Lower leg skin (tissue), 4 donors: ENCODE measurements around the gene GNB5. TPM values are rescaled to one million over a fixed set of nuclear protein-coding genes. Genes with fewer than 3 reads are reported as not detected.

Experiments used
- DNase-seq, 2 donors: peaks; one replicate each; pipeline ENCODE4 v3.0.0-alpha.2; 2019; ENCODE audit warnings: low spot score in 2 of 2
- H3K4me3 ChIP-seq: fragments of 200-600 bp; sonication (generic); 2 replicates; pipeline ENCODE4 v1.5.1; 2017; ENCODE audit warnings: mild to moderate bottlenecking, low read depth; ENCODE audit not compliant: poor library complexity, severe bottlenecking
- POLR2A ChIP-seq, 2 donors: fragments of 450-650 bp; IDR thresholded peaks; one replicate each; pipeline ENCODE4 v1.6.1; 2016 to 2017; ENCODE audit warnings: antibody characterized with exemption in 2 of 2, mild to moderate bottlenecking in 1 of 2, moderate library complexity in 1 of 2
- WGBS, 2 donors: methylation state at CpG; one replicate each; pipeline ENCODE4 v1.1.5; 2018; 5-methylcytosine and 5-hydroxymethylcytosine counted together
- intact Hi-C: fragments of 100-400 bp; cut with DNase I; formaldehyde crosslinking; loops from one replicate; pipeline ENCODE4 v1.15.0; 2023; ENCODE audit warnings: low total_unique reads
- total RNA-seq, 4 donors: library from RNA; depleted of rRNA; stranded (reverse); fragments of >200 nt; gene quantifications; one replicate each; pipeline ENCODE4 v1.1.0, GENCODE V29; 2016
- TF ChIP-seq, protein P1 (sequence below), 3 donors: fragments of 450-650 bp; IDR thresholded peaks; one replicate each; pipeline ENCODE4 v1.5.1; 2016; ENCODE audit warnings: antibody characterized with exemption in 3 of 3, mild to moderate bottlenecking in 3 of 3, moderate library complexity in 2 of 3

The GNB5 gene
- total RNA-seq, 4 donors from 2014 or later, result 15.7 to 30.7 (median 21.9) TPM

- WGBS, 2 donors, result 42 to 63% methylated on average over 5 to 10 of the region's 10 CpGs
- no peak for TF ChIP-seq POLR2A (IDR thresholded peaks at IDR 0.05)
- TF ChIP-seq, protein P1, sequence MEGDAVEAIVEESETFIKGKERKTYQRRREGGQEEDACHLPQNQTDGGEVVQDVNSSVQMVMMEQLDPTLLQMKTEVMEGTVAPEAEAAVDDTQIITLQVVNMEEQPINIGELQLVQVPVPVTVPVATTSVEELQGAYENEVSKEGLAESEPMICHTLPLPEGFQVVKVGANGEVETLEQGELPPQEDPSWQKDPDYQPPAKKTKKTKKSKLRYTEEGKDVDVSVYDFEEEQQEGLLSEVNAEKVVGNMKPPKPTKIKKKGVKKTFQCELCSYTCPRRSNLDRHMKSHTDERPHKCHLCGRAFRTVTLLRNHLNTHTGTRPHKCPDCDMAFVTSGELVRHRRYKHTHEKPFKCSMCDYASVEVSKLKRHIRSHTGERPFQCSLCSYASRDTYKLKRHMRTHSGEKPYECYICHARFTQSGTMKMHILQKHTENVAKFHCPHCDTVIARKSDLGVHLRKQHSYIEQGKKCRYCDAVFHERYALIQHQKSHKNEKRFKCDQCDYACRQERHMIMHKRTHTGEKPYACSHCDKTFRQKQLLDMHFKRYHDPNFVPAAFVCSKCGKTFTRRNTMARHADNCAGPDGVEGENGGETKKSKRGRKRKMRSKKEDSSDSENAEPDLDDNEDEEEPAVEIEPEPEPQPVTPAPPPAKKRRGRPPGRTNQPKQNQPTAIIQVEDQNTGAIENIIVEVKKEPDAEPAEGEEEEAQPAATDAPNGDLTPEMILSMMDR (IDR thresholded peaks at IDR 0.05), result no peak
- H3K4me3 ChIP-seq, result no peak overlapping the region
- intact Hi-C loops, result no loop called here
- peak in 1 of 2 donors; percentile 84 for DNase-seq
These were observed 26.0 kb upstream of the GNB5 start for GRCh38 chr15:52217186-52217585.

DNA sequence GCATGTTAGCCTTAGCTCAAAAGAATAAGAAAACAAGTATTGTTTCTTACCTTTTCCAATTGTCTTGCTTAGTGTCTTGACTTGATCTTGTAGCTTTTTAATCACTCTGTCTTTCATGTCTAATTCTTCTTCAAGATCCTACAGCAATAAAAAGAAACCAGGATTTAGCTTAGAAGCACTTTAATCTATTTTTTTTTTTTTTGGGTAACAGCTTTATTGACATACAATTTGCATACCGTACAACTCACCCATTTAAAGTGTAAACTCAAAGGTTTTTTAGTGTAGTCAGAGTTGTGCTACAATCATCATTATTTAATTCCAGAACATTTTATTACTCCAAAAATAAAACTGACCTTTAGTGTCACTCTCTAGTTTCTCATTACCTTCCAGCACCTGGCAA is 23.4 kb upstream of the GNB5 start:
- TF ChIP-seq, protein P1 (IDR thresholded peaks at IDR 0.05), result no peak
- TF ChIP-seq POLR2A (IDR thresholded peaks at IDR 0.05), result no peak
- intact Hi-C loops, result no loop called here
- no peak for DNase-seq
- H3K4me3 ChIP-seq, result no peak overlapping the region
- 89 to 91% methylated on average over 1 of the region's 1 CpG for WGBS, 2 donors

DNA sequence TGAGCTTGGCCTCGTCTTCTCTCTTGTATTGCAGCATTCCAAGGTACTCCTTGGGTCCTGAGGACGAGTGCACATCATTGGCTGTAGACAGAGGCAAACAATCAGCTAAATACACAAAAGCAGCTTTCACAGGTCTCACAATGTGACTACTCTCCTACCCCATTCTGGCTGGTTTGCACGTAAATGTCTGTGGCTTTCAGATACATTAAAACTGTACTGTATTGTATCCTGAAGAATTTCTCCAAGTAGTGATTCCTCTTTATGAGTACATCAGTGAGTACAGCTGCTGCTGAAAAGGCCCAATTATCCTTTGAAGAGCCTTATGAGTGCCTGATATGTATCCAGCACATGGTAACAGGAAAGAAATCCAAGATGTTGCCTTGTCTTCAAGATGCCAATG is 22.0 kb upstream of the GNB5 start:
- TF ChIP-seq, protein P1 (IDR thresholded peaks at IDR 0.05), result no peak
- no peak for TF ChIP-seq POLR2A (IDR thresholded peaks at IDR 0.05)
- intact Hi-C loops, result no loop called here
- 82 to 84% methylated on average over 3 of the region's 3 CpGs for WGBS, 2 donors
- no peak overlapping the region for H3K4me3 ChIP-seq
- DNase-seq, result no peak

DNA sequence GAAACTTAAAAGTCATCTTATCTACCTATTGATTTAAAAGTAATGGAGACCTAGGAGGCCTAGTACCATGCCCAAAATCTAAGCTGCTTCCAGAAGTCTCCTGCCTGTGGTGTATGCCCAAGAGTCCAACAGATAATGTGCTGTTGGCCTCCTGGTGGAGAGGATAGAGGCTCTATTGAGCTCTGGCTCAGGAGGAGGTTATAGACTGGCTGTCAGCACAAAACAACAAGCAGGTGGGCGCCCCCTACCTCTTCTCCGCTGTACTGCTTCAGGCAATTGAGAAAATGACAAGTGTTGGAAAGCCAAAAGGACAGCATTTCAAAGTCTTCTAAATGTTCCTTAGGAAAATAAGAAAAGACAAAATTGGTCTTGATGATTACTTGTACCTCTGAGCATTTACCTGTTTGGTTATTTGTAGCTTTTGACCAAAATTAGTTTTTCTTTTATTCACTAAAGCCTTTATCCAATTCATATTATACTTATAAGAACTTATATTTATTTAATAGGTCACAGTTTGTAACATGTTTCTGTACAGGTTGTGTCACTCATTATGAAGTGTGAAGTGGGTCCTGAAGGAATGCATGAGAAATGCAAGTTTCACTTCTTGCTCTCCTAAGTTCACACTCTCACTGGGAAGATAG is 17.2 kb upstream of the GNB5 start:
- 44% methylated on average over 2 of the region's 2 CpGs for WGBS, 2 donors

GRCh38 chr15:52207191-52207590 is 16.0 kb upstream of the GNB5 start:
- intact Hi-C loops, result no loop called here
- H3K4me3 ChIP-seq, result no peak overlapping the region
- no peak for TF ChIP-seq POLR2A (IDR thresholded peaks at IDR 0.05)
- TF ChIP-seq, protein P1 (IDR thresholded peaks at IDR 0.05), result no peak
- no peak for DNase-seq
- 46 to 69% methylated on average over 1 of the region's 1 CpG for WGBS, 2 donors

More for the DNA sequence above, 17.2 kb upstream of the GNB5 start:
- H3K4me3 ChIP-seq, result no peak overlapping the region
- TF ChIP-seq, protein P1 (IDR thresholded peaks at IDR 0.05), result no peak
- TF ChIP-seq POLR2A (IDR thresholded peaks at IDR 0.05), result no peak
- DNase-seq, result no peak
- intact Hi-C loops, result no loop called here

- WGBS, 2 donors, result 73 to 91% methylated on average over 2 of the region's 2 CpGs
- intact Hi-C loops, result no loop called here
- DNase-seq, result no peak
- TF ChIP-seq, protein P1 (IDR thresholded peaks at IDR 0.05), result no peak
- TF ChIP-seq POLR2A (IDR thresholded peaks at IDR 0.05), result no peak
- no peak overlapping the region for H3K4me3 ChIP-seq
These were observed 15.3 kb upstream of the GNB5 start for GRCh38 chr15:52206446-52206845.
